SJCRH30 (cell line): ENCODE results near the gene CABCOCO1. TPM values are rescaled to one million over a fixed set of nuclear protein-coding genes. Genes with fewer than 3 reads are reported as not detected.
A peak's percentile ranks its signal among the peaks of the same experiment; 100 is the strongest.

ENCODE experiments used
- DNase-seq, 2 experiments: peaks; one replicate each; pipeline ENCODE4 v3.0.0-alpha.2; 2015 to 2020
- H3K27ac ChIP-seq: fragments of 250-450 bp; sonication (Bioruptor Pico); 2 replicates; pipeline ENCODE4 v1.5.1; 2020; ENCODE audit warnings: mild to moderate bottlenecking, moderate library complexity
- H3K27me3 ChIP-seq: fragments of 250-450 bp; sonication (Bioruptor Pico); 2 replicates; pipeline ENCODE4 v1.5.1; 2020; ENCODE audit warnings: mild to moderate bottlenecking, moderate library complexity
- H3K36me3 ChIP-seq: fragments of 250-450 bp; sonication (Bioruptor Pico); 2 replicates; pipeline ENCODE4 v1.5.1; 2020; ENCODE audit warnings: mild to moderate bottlenecking, moderate library complexity
- H3K4me1 ChIP-seq: fragments of 250-450 bp; sonication (Bioruptor Pico); 2 replicates; pipeline ENCODE4 v1.5.1; 2020; ENCODE audit warnings: mild to moderate bottlenecking, moderate library complexity
- H3K4me3 ChIP-seq: fragments of 250-450 bp; sonication (Bioruptor Pico); 2 replicates; pipeline ENCODE4 v1.5.1; 2020; ENCODE audit warnings: mild to moderate bottlenecking, moderate library complexity
- H3K9me3 ChIP-seq: fragments of 250-450 bp; sonication (Bioruptor Pico); replicated peaks from 2 replicates; pipeline ENCODE4 v1.5.1; 2020; ENCODE audit warnings: mild to moderate bottlenecking, moderate library complexity
- total RNA-seq: library from RNA; depleted of rRNA; stranded (reverse); fragments of >200 nt; shearing (Covaris generic); gene quantifications from 2 replicates; pipeline ENCODE4 v1.2.3, GENCODE V29; 2014

Gene CABCOCO1
- total RNA-seq, 1 experiment from 2014 or later, result not detected

- peak in 1 of 2 experiments; percentile 35 for DNase-seq
- no peaks in the 10 kb centered on the region; the same call in 1 of the 2 replicates for H3K9me3 ChIP-seq
- no peaks in the 10 kb centered on the region for H3K27me3 ChIP-seq
- no peaks in the 10 kb centered on the region; the same call in 1 of the 2 replicates for H3K36me3 ChIP-seq
- peak overlapping the region; percentile 62 for H3K27ac ChIP-seq
- peaks cover 38% of the 10 kb centered on the region for H3K4me1 ChIP-seq
- H3K4me3 ChIP-seq, result no peak overlapping the region
These were observed 29.1 kb upstream of the CABCOCO1 start for GRCh38 chr10:61633665-61634064.

- peak overlapping the region; percentile 62; the same call in 1 of the 2 replicates for H3K27ac ChIP-seq
- no peak for DNase-seq
These were observed 28.0 kb upstream of the CABCOCO1 start for GRCh38 chr10:61634746-61635145.

GRCh38 chr10:61635471-61635870, 27.3 kb upstream of the CABCOCO1 start:
- no peak overlapping the region for H3K27ac ChIP-seq
- H3K4me3 ChIP-seq, result no peak overlapping the region
- H3K4me1 ChIP-seq, result peaks cover 29% of the 10 kb centered on the region
- no peak for DNase-seq
- no peaks in the 10 kb centered on the region; the same call in 1 of the 2 replicates for H3K9me3 ChIP-seq
- no peaks in the 10 kb centered on the region for H3K27me3 ChIP-seq
- H3K36me3 ChIP-seq, result no peaks in the 10 kb centered on the region; the same call in 1 of the 2 replicates

More at GRCh38 chr10:61634746-61635145, 28.0 kb upstream of the CABCOCO1 start:
- Histone ChIP-seq H3K36me3 (no peaks in the 10 kb centered on the region; the same call in 1 of the 2 replicates), H3K4me1 (peaks cover 29% of the 10 kb centered on the region), H3K4me3 (no peak overlapping the region), H3K9me3 (no peaks in the 10 kb centered on the region; the same call in 1 of the 2 replicates), H3K27me3 (no peaks in the 10 kb centered on the region)

- no peak for DNase-seq
- Histone ChIP-seq H3K36me3 (no peaks in the 10 kb centered on the region; the same call in 1 of the 2 replicates), H3K4me3 (no peak overlapping the region), H3K9me3 (no peaks in the 10 kb centered on the region; the same call in 1 of the 2 replicates), H3K4me1 (peaks cover 29% of the 10 kb centered on the region), H3K27ac (no peak overlapping the region), H3K27me3 (no peaks in the 10 kb centered on the region)
These were observed 26.8 kb upstream of the CABCOCO1 start for GRCh38 chr10:61635932-61636331.

GRCh38 chr10:61639952-61640351, 22.8 kb upstream of the CABCOCO1 start:
- Histone ChIP-seq H3K4me3 (no peak overlapping the region), H3K4me1 (peaks cover 5% of the 10 kb centered on the region; the same call in 1 of the 2 replicates), H3K9me3 (no peaks in the 10 kb centered on the region; the same call in 1 of the 2 replicates), H3K27me3 (no peaks in the 10 kb centered on the region), H3K36me3 (no peaks in the 10 kb centered on the region; the same call in 1 of the 2 replicates), H3K27ac (no peak overlapping the region)
- DNase-seq, result no peak

GRCh38 chr10:61640856-61641255, 21.9 kb upstream of the CABCOCO1 start:
- H3K27ac ChIP-seq, result no peak overlapping the region
- H3K4me1 ChIP-seq, result no peaks in the 10 kb centered on the region; the same call in 1 of the 2 replicates
- H3K36me3 ChIP-seq, result no peaks in the 10 kb centered on the region
- no peak overlapping the region for H3K4me3 ChIP-seq
- no peaks in the 10 kb centered on the region; the same call in 1 of the 2 replicates for H3K9me3 ChIP-seq
- DNase-seq, result no peak
- no peaks in the 10 kb centered on the region for H3K27me3 ChIP-seq

GRCh38 chr10:61642150-61642571, 20.6 kb upstream of the CABCOCO1 start:
- H3K4me3 ChIP-seq, result no peak overlapping the region
- no peak overlapping the region for H3K27ac ChIP-seq
- DNase-seq, result no peak
- no peaks in the 10 kb centered on the region for H3K9me3 ChIP-seq
- no peaks in the 10 kb centered on the region for H3K36me3 ChIP-seq
- no peaks in the 10 kb centered on the region; the same call in 1 of the 2 replicates for H3K4me1 ChIP-seq
- H3K27me3 ChIP-seq, result no peaks in the 10 kb centered on the region

GRCh38 chr10:61642676-61643075, 20.1 kb upstream of the CABCOCO1 start:
- Histone ChIP-seq H3K4me1 (no peaks in the 10 kb centered on the region; the same call in 1 of the 2 replicates), H3K27ac (no peak overlapping the region), H3K4me3 (no peak overlapping the region), H3K27me3 (no peaks in the 10 kb centered on the region), H3K36me3 (no peaks in the 10 kb centered on the region), H3K9me3 (no peaks in the 10 kb centered on the region)
- no peak for DNase-seq

GRCh38 chr10:61643316-61643751, 19.4 kb upstream of the CABCOCO1 start:
- Histone ChIP-seq H3K27ac (no peak overlapping the region), H3K4me1 (no peaks in the 10 kb centered on the region; the same call in 1 of the 2 replicates), H3K36me3 (no peaks in the 10 kb centered on the region), H3K9me3 (no peaks in the 10 kb centered on the region), H3K27me3 (no peaks in the 10 kb centered on the region), H3K4me3 (no peak overlapping the region)
- no peak for DNase-seq

GRCh38 chr10:61653699-61654098, 9.0 kb upstream of the CABCOCO1 start:
- no peak overlapping the region for H3K27ac ChIP-seq
- no peaks in the 10 kb centered on the region for H3K9me3 ChIP-seq
- no peaks in the 10 kb centered on the region for H3K27me3 ChIP-seq
- no peaks in the 10 kb centered on the region for H3K36me3 ChIP-seq
- H3K4me1 ChIP-seq, result peaks cover 8% of the 10 kb centered on the region
- DNase-seq, result no peak
- no peak overlapping the region for H3K4me3 ChIP-seq

- H3K36me3 ChIP-seq, result no peaks in the 10 kb centered on the region
- peak in 1 of 2 experiments; percentile 39 for DNase-seq
These were observed 7.3 kb upstream of the CABCOCO1 start for GRCh38 chr10:61655335-61655851.

GRCh38 chr10:61663466-61663865, 737 bp downstream of the CABCOCO1 start:
- H3K27ac ChIP-seq, result no peak overlapping the region
- H3K4me3 ChIP-seq, result no peak overlapping the region
- no peak for DNase-seq
- no peaks in the 10 kb centered on the region for H3K27me3 ChIP-seq
- H3K36me3 ChIP-seq, result no peaks in the 10 kb centered on the region
- no peaks in the 10 kb centered on the region for H3K4me1 ChIP-seq
- no peaks in the 10 kb centered on the region for H3K9me3 ChIP-seq

More at GRCh38 chr10:61655335-61655851, 7.3 kb upstream of the CABCOCO1 start:
- H3K27me3 ChIP-seq, result no peaks in the 10 kb centered on the region
- H3K27ac ChIP-seq, result peak overlapping the region; percentile 17; the same call in 1 of the 2 replicates
- H3K9me3 ChIP-seq, result no peaks in the 10 kb centered on the region
- peaks cover 8% of the 10 kb centered on the region for H3K4me1 ChIP-seq
- H3K4me3 ChIP-seq, result no peak overlapping the region

- no peak overlapping the region for H3K4me3 ChIP-seq
- peaks cover 7% of the 10 kb centered on the region; the same call in 1 of the 2 replicates for H3K4me1 ChIP-seq
- H3K36me3 ChIP-seq, result no peaks in the 10 kb centered on the region
- no peaks in the 10 kb centered on the region for H3K27me3 ChIP-seq
- DNase-seq, result no peak
- H3K27ac ChIP-seq, result no peak overlapping the region
- no peaks in the 10 kb centered on the region for H3K9me3 ChIP-seq
These were observed 2.3 kb downstream of the CABCOCO1 start for GRCh38 chr10:61664985-61665384.

GRCh38 chr10:61669161-61669725, 6.5 kb downstream of the CABCOCO1 start:
- H3K36me3 ChIP-seq, result no peaks in the 10 kb centered on the region
- no peak for DNase-seq
- no peak overlapping the region for H3K27ac ChIP-seq
- H3K27me3 ChIP-seq, result no peaks in the 10 kb centered on the region
- H3K4me1 ChIP-seq, result peaks cover 7% of the 10 kb centered on the region; the same call in 1 of the 2 replicates
- H3K9me3 ChIP-seq, result no peaks in the 10 kb centered on the region
- no peak overlapping the region for H3K4me3 ChIP-seq

GRCh38 chr10:61669849-61670248, 7.1 kb downstream of the CABCOCO1 start:
- H3K9me3 ChIP-seq, result no peaks in the 10 kb centered on the region
- DNase-seq, result no peak
- peaks cover 7% of the 10 kb centered on the region; the same call in 1 of the 2 replicates for H3K4me1 ChIP-seq

More at GRCh38 chr10:61669849-61670248, 7.1 kb downstream of the CABCOCO1 start:
- H3K36me3 ChIP-seq, result no peaks in the 10 kb centered on the region
- H3K4me3 ChIP-seq, result no peak overlapping the region
- no peak overlapping the region for H3K27ac ChIP-seq
- H3K27me3 ChIP-seq, result no peaks in the 10 kb centered on the region
